ENCODE measurements around the gene THSD4. TPM values are rescaled to one million over a fixed set of nuclear protein-coding genes. Genes with fewer than 3 reads are reported as not detected.

THSD4 gene
- total RNA-seq, 4 donors from 2014 or later, result 16.6 to 25.3 (median 24.1) TPM

- H3K4me3 ChIP-seq, result no peak overlapping the region
- no peaks in the 10 kb centered on the region for H3K9me3 ChIP-seq
- no peak for DNase-seq (ENCODE audit: low spot score in 2 of 2)
- no peaks in the 10 kb centered on the region for H3K4me1 ChIP-seq
- no peaks in the 10 kb centered on the region for H3K36me3 ChIP-seq
- no peak overlapping the region for H3K27ac ChIP-seq
- WGBS, result 100% methylated on average over 2 of the region's 3 CpGs
- H3K27me3 ChIP-seq, result no peaks in the 10 kb centered on the region
- no peak for TF ChIP-seq CTCF (IDR thresholded peaks at IDR 0.05)
- TF ChIP-seq POLR2AphosphoS5 (IDR thresholded peaks at IDR 0.05), result no peak
- TF ChIP-seq EP300 (IDR thresholded peaks at IDR 0.05), result no peak
- TF ChIP-seq POLR2A (IDR thresholded peaks at IDR 0.05), result no peak
Observed at GRCh38 chr15:71254491-71254890, 139.2 kb downstream of the THSD4 start.

GRCh38 chr15:71256934-71257664, 141.8 kb downstream of the THSD4 start:
- TF ChIP-seq CTCF (IDR thresholded peaks at IDR 0.05) (no peak), POLR2AphosphoS5 (IDR thresholded peaks at IDR 0.05) (no peak)
- Histone ChIP-seq H3K27ac (no peak overlapping the region), H3K36me3 (no peaks in the 10 kb centered on the region), H3K9me3 (no peaks in the 10 kb centered on the region), H3K4me1 (no peaks in the 10 kb centered on the region), H3K4me3 (no peak overlapping the region), H3K27me3 (no peaks in the 10 kb centered on the region)
- DNase-seq (ENCODE audit: low spot score in 2 of 2), result no peak
- 100% methylated on average over 5 of the region's 5 CpGs for WGBS

- 86% methylated on average over 2 of the region's 2 CpGs for WGBS
- Histone ChIP-seq H3K27ac (no peak overlapping the region), H3K27me3 (no peaks in the 10 kb centered on the region), H3K9me3 (no peaks in the 10 kb centered on the region), H3K36me3 (no peaks in the 10 kb centered on the region), H3K4me1 (no peaks in the 10 kb centered on the region), H3K4me3 (no peak overlapping the region)
- no peak for DNase-seq (ENCODE audit: low spot score in 2 of 2)
- TF ChIP-seq CTCF (IDR thresholded peaks at IDR 0.05) (no peak), POLR2A (IDR thresholded peaks at IDR 0.05) (no peak), EP300 (IDR thresholded peaks at IDR 0.05) (no peak), POLR2AphosphoS5 (IDR thresholded peaks at IDR 0.05) (no peak)
Observed at GRCh38 chr15:71259866-71260265, 144.6 kb downstream of the THSD4 start.

- DNase-seq (ENCODE audit: low spot score in 2 of 2), result no peak
- H3K9me3 ChIP-seq, result no peaks in the 10 kb centered on the region
- H3K36me3 ChIP-seq, result no peaks in the 10 kb centered on the region
- no peak overlapping the region for H3K4me3 ChIP-seq
- TF ChIP-seq POLR2AphosphoS5 (IDR thresholded peaks at IDR 0.05) (no peak), EP300 (IDR thresholded peaks at IDR 0.05) (no peak), CTCF (IDR thresholded peaks at IDR 0.05) (no peak), POLR2A (IDR thresholded peaks at IDR 0.05) (no peak)
- no peak overlapping the region for H3K27ac ChIP-seq
- H3K4me1 ChIP-seq, result no peaks in the 10 kb centered on the region
- H3K27me3 ChIP-seq, result no peaks in the 10 kb centered on the region
- WGBS, result 78% methylated on average over 2 of the region's 2 CpGs
Observed at GRCh38 chr15:71261418-71261817, 146.1 kb downstream of the THSD4 start.

- WGBS, result 52% methylated on average over 6 of the region's 6 CpGs
- H3K27me3 ChIP-seq, result no peaks in the 10 kb centered on the region
- no peak overlapping the region for H3K27ac ChIP-seq
Observed at GRCh38 chr15:71261909-71262308, 146.6 kb downstream of the THSD4 start.

More at GRCh38 chr15:71261909-71262308, 146.6 kb downstream of the THSD4 start:
- Histone ChIP-seq H3K36me3 (no peaks in the 10 kb centered on the region), H3K4me1 (no peaks in the 10 kb centered on the region), H3K4me3 (no peak overlapping the region), H3K9me3 (no peaks in the 10 kb centered on the region)
- TF ChIP-seq POLR2A (IDR thresholded peaks at IDR 0.05) (no peak), POLR2AphosphoS5 (IDR thresholded peaks at IDR 0.05) (no peak), EP300 (IDR thresholded peaks at IDR 0.05) (no peak), CTCF (IDR thresholded peaks at IDR 0.05) (no peak)
- no peak for DNase-seq (ENCODE audit: low spot score in 2 of 2)

Data from suprapubic skin (tissue), 4 donors.